ENCODE measurements around the gene SLC5A11. TPM values are rescaled to one million over a fixed set of nuclear protein-coding genes. Genes with fewer than 3 reads are reported as not detected.

The SLC5A11 gene
- total RNA-seq, 1 donor from 2014 or later: not detected

DNA sequence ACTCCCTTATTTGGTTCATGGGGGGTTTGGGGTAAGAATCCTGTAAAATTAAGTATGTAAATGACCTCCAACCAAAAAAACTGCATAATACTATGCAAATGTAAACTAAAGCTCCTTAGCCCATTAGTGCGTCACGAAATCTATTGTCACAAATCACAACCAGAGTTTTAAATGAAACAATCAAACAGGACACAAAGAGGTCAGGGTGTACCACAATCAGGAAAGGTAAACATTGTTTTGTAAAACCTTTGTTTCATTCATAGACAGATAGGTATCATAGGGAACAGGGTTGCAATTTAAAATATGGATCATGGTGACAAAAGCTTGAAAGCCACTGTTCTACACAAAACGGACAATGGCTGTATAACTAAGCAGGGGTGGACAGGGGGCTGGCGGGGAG is 108.4 kb downstream of the SLC5A11 start:
- peaks cover 71 to 92% (median 87%) of the 10 kb centered on the region in 3 donors for H3K36me3 ChIP-seq (ENCODE audit: control insufficient read depth in 3 of 3, insufficient read depth in 3 of 3, low read length in 3 of 3)
- H3K27ac ChIP-seq (ENCODE audit: low read depth, low read length): no peak overlapping the region
- H3K4me3 ChIP-seq (ENCODE audit: low read length in 3 of 3): no peak overlapping the region
- no peaks in the 10 kb centered on the region for H3K4me1 ChIP-seq (ENCODE audit: control insufficient read depth in 3 of 3, insufficient read depth in 3 of 3, low read length in 3 of 3)
- H3K9ac ChIP-seq (ENCODE audit: low read depth in 1 of 3, low read length in 3 of 3): no peak overlapping the region
- no peaks in the 10 kb centered on the region for H3K9me3 ChIP-seq (ENCODE audit: control insufficient read depth in 3 of 3, low read length in 3 of 3)
- H3K27me3 ChIP-seq (ENCODE audit: control insufficient read depth in 3 of 3, insufficient read depth in 3 of 3, low read length in 3 of 3): no peaks in the 10 kb centered on the region

DNA sequence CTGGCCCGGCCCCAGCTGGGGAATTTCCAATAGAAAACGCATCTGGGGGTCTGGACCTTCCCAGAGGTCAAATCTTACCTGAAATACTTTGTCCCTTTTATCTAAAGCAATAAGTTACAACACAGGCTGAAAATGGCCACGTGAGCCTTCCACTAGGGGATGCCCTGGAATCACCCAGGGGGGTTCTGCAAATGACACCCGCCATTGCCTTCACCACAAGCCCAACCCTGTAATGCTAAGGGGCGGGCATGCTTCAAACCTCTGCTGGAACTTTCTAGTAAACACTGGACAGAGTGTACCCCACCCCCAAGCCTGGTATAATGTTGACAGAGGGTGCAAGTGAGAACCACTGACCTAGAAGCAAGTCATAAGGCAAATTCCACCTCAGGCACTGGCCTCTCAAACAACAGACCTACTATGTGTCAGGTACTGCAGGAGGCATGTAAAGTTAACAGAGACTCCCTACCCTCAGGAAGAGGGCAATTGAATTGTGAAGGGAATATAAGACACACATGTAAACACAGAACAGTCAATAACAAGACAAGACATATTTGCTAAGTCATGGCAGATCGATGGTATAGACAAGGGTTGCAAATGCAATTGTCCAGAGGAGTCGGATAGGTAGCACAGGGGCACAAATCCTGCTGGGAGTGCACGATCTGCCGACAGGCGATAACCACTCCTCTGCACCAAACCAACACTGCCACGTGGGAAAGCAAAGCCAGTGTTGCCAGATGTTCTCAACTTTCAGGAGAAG is 110.4 kb downstream of the SLC5A11 start:
- H3K36me3 ChIP-seq (ENCODE audit: control insufficient read depth in 3 of 3, insufficient read depth in 3 of 3, low read length in 3 of 3): peaks cover 71 to 89% (median 81%) of the 10 kb centered on the region in 3 donors
- H3K4me3 ChIP-seq (ENCODE audit: low read length in 3 of 3): no peak overlapping the region
- no peaks in the 10 kb centered on the region for H3K4me1 ChIP-seq (ENCODE audit: control insufficient read depth in 3 of 3, insufficient read depth in 3 of 3, low read length in 3 of 3)
- no peaks in the 10 kb centered on the region for H3K9me3 ChIP-seq (ENCODE audit: control insufficient read depth in 3 of 3, low read length in 3 of 3)
- no peak overlapping the region for H3K9ac ChIP-seq (ENCODE audit: low read depth in 1 of 3, low read length in 3 of 3)
- H3K27ac ChIP-seq (ENCODE audit: low read depth, low read length): no peak overlapping the region
- H3K27me3 ChIP-seq (ENCODE audit: control insufficient read depth in 3 of 3, insufficient read depth in 3 of 3, low read length in 3 of 3): no peaks in the 10 kb centered on the region

DNA sequence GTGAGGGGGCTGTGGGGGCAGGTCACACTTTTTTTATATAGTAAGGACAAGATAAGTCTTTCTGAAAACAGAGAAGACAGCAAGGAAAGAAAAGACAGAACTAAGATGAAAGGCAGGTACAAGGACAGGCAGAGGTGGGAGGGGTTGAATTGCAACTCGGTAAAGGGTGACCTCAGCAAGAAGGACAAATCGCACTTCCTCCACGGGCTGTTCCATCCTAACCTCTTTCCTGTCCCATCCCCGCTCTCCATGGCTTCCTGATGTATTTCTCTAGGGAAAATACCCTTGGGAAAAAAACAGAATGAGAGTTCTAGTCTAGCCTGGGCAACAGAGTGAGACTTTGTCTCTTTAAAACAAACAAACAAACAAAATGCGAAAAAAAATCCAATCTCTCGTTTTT is 112.1 kb downstream of the SLC5A11 start:
- H3K27ac ChIP-seq (ENCODE audit: low read depth, low read length): no peak overlapping the region
- peaks cover 0 to 3% (median 0%) of the 10 kb centered on the region in 3 donors for H3K9me3 ChIP-seq (ENCODE audit: control insufficient read depth in 3 of 3, low read length in 3 of 3)
- H3K4me1 ChIP-seq (ENCODE audit: control insufficient read depth in 3 of 3, insufficient read depth in 3 of 3, low read length in 3 of 3): no peaks in the 10 kb centered on the region
- H3K4me3 ChIP-seq (ENCODE audit: low read length in 3 of 3): no peak overlapping the region
- H3K9ac ChIP-seq (ENCODE audit: low read depth in 1 of 3, low read length in 3 of 3): no peak overlapping the region
- H3K27me3 ChIP-seq (ENCODE audit: control insufficient read depth in 3 of 3, insufficient read depth in 3 of 3, low read length in 3 of 3): no peaks in the 10 kb centered on the region
- peaks cover 68 to 86% (median 74%) of the 10 kb centered on the region in 3 donors for H3K36me3 ChIP-seq (ENCODE audit: control insufficient read depth in 3 of 3, insufficient read depth in 3 of 3, low read length in 3 of 3)

Other genes with a start within 250 kb of the SLC5A11 start
- 24.5 TPM for gene TNRC6A, start 116.3 kb upstream of the SLC5A11 start, total RNA-seq
- 17.2 TPM for gene ARHGAP17, start 169.4 kb downstream of the SLC5A11 start, total RNA-seq